HepG2 (cell line): ENCODE data around the gene GGT1. TPM values are rescaled to one million over a fixed set of nuclear protein-coding genes. Genes with fewer than 3 reads are reported as not detected.

Source experiments
- AKNA ChIP-seq: sonication (generic); formaldehyde crosslinking; IDR thresholded peaks from 2 replicates; pipeline ENCODE4 v1.4.0; 2020; ENCODE audit warnings: missing genetic modification reagents, borderline replicate concordance
- KAT2B ChIP-seq: fragments of 150-350 bp; IDR thresholded peaks from 2 replicates; pipeline ENCODE4 v1.6.1; 2014; ENCODE audit warnings: low read depth, low read length, borderline replicate concordance
- KIAA2018 ChIP-seq: sonication (generic); formaldehyde crosslinking; IDR thresholded peaks from 2 replicates; pipeline ENCODE4 v1.5.0; 2020; ENCODE audit warnings: mild to moderate bottlenecking, missing genetic modification reagents, borderline replicate concordance
- NFKBIZ ChIP-seq: IDR thresholded peaks from 2 replicates; pipeline ENCODE4 v1.6.1; 2018; ENCODE audit warnings: missing genetic modification reagents, missing compliant biosample characterization
- TGIF2 ChIP-seq: IDR thresholded peaks from 2 replicates; pipeline ENCODE4 v1.6.1; 2016; ENCODE audit warnings: control low read depth, missing compliant biosample characterization
- ZBTB4 ChIP-seq: sonication (generic); formaldehyde crosslinking; IDR thresholded peaks from 2 replicates; pipeline ENCODE4 v1.4.0; 2020; ENCODE audit warnings: missing genetic modification reagents, mild to moderate bottlenecking, borderline replicate concordance
- polyA plus RNA-seq, 8 experiments: library from polyadenylated mRNA; depleted of rRNA in 3 of 8; stranded (reverse) in 7 of 8; unstranded in 1 of 8; fragments of >200 nt; fragmentation: Illumina TruSeq in 4 of 8; extraction: Trizol in 4 of 8; gene quantifications; 2 replicates each; pipeline versions ENCODE4 v1.2.1 to v1.2.3, GENCODE V29; 2011 to 2016; ENCODE audit warnings: low read depth in 4 of 8, missing spikeins in 1 of 8, mixed read lengths in 1 of 8; ENCODE audit not compliant: insufficient read depth in 1 of 8
- total RNA-seq, 5 experiments: library from RNA; depleted of rRNA; stranded (reverse); fragments of >200 nt; fragmentation: Illumina TruSeq; extraction: Trizol; gene quantifications; 2 replicates each; pipeline ENCODE4 v1.2.3, GENCODE V29; 2016; ENCODE audit warnings: low read depth in 1 of 5
- TF ChIP-seq, protein P1 (sequence below): sonication (generic); formaldehyde crosslinking; IDR thresholded peaks from 2 replicates; pipeline ENCODE4 v1.4.0; 2020; ENCODE audit warnings: missing genetic modification reagents

GGT1 gene
- total and polyA plus RNA-seq, 2 of the 13 experiments (the other 11 are each of a cell fraction or from before 2014, with no cell fraction given), result 29.9 to 103 TPM

DNA sequence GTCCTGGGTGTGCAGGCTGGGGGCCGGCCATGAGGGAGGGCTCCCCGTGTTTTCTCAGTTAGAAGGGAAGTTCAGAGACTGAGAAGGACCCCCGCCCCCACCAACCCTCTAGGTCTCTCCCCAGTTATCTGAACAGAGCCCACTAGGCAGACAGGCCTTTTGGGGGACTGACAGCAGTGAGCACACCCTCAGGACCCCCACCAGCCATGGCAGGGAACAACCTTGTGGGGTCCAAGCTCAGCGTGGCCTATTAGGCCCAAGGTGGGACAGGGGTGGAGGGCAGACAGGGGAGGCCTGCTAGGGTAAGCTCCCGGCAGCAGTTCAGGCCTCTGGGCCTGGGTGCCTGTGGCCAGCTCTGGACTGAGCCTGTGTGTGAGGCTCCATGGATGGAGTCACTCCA lies 15.7 kb upstream of the GGT1 start (continued):
- TF ChIP-seq, protein P1, sequence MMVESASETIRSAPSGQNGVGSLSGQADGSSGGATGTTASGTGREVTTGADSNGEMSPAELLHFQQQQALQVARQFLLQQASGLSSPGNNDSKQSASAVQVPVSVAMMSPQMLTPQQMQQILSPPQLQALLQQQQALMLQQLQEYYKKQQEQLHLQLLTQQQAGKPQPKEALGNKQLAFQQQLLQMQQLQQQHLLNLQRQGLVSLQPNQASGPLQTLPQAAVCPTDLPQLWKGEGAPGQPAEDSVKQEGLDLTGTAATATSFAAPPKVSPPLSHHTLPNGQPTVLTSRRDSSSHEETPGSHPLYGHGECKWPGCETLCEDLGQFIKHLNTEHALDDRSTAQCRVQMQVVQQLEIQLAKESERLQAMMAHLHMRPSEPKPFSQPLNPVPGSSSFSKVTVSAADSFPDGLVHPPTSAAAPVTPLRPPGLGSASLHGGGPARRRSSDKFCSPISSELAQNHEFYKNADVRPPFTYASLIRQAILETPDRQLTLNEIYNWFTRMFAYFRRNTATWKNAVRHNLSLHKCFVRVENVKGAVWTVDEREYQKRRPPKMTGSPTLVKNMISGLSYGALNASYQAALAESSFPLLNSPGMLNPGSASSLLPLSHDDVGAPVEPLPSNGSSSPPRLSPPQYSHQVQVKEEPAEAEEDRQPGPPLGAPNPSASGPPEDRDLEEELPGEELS, result no peak
- TF ChIP-seq ZBTB4 (CRISPR knock-in tag) (no peak), AKNA (CRISPR knock-in tag) (no peak), TGIF2 (CRISPR knock-in tag) (no peak), NFKBIZ (CRISPR knock-in tag) (no peak), KIAA2018 (CRISPR knock-in tag) (no peak), KAT2B (no peak)
